ENCODE results near the gene WWC2.
A peak's percentile ranks its signal among the peaks of the same experiment; 100 is the strongest.

WWC2 gene

DNA sequence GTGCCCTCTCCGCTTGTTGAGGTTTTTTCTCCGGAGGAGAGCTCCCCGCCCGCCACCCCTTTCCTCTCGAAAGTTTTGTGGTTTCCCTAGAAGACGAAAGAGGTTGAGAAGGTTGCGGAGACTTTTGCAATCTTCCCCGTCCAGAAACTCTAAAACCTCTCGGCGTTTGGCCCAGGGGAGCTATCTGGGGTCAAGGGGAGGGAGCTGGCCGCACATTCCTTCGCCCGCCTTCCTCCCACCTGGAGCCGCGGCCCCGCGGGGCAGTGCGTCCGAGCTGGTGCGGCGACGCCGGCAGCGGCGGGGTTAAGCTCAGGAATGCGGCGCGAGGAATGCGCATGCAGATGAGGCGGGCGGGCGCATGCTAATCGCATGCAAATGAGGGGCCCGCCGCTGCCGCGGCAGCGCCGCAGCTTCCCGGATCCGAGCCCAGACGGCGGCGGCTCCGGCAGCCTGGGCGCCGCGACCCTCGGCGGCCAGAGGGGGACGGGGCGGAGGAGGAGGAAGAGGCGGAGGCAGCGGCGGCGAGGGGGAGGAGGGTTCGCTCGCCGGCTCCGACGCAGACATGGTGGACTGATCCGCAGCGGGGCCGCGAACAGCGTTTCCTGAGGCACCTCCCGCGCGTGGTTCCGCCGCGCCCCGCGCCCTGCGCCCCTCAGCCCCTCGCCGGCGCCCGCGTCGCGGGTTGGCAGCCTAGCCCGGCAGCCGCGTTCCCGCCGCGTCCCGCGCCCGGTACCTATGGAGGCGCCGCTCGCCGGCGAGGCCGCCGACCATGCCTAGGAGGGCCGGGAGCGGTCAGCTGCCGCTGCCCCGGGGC, at the start of gene WWC2:
WWC2 (plus strand) TSS at position 535 of the 814 bp plus-strand sequence; CDS start at position 770, 235 bp downstream.
- peak; percentile 61 to 96 (median 78) for DNase-seq
- intact Hi-C loops (cut with DNase I) = no loop called here

DNA sequence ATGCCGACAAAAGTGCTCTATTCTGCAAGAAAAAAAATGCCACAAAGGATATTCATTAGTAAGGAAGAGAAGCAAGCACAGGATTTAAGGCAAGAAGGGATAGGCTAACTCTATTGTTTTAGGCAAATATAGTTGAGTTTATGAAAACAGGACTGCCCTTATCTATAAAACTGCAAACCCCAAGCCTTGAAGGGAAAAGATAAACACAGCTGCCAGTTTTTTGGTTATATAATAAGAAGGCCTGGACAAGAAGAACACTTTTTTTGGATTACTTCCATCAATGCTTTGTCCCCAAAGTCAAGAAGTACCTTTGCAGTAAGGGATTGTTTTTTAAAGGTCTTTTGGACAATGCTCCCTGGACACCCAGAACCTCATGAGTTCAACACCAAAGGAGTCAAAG, 45.4 kb upstream of the WWC2 start:
- intact Hi-C loops (cut with DNase I) = no loop called here
- DNase-seq = no peak

DNA sequence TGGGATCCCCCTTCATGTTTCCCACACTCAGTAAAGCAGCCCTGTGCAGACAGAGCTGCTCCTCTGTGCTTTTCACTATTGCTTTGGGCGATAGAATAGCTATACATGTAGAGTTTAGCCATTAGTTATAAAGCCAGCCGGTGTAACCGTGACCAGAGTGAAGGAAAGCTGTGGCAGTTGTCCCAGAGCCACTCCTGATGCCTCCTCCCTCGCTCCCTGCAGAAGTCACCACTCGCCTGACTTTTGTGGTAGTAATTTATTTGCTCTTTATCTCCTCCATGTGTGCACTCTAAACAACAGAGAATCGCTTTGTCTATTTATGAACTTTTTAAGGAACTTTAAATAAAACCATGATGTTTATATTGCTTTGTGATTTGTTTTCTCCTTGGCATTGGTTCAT, 41.8 kb upstream of the WWC2 start:
- intact Hi-C loops (cut with DNase I) = no loop called here
- DNase-seq = no peak

DNA sequence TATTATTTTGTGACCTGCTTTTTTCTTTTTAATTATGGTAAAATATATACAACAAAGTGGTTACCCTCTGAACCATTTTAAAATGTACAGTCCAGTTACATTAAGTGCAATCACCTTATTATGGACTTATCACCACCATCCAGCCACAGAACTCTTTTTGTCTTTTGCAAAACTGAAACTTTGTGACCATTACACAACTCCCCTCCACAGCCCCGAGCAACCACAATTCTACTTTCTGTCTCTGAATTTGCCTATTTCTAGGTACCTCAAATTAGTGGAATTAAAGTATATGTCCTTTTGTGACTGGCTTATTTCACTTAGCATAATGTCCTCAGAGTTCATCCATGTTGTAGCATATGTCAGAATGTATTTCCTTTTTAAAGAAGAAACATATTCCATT, 39.3 kb upstream of the WWC2 start:
- intact Hi-C loops (cut with DNase I) = no loop called here
- no peak for DNase-seq

DNA sequence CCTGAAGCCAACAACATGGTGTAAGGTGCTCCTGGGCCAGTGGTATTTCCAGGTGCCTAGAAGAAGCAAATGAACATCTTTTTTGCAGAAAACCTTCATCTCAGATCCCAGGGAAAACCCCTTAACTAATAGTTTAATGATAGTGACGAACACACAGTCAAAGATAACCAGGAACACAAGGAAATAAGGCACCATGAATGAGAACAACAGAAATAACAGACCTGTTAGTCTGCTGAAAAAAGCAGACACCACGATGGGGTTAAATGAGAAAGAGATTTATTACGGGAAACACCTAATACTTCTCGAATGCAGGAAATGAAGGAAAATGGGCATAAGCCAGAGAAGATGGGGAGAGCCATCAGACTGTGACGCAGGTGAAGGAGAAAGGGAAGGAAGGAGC, 30.6 kb upstream of the WWC2 start:
- no peak for DNase-seq
- intact Hi-C loops (cut with DNase I) = no loop called here

DNA sequence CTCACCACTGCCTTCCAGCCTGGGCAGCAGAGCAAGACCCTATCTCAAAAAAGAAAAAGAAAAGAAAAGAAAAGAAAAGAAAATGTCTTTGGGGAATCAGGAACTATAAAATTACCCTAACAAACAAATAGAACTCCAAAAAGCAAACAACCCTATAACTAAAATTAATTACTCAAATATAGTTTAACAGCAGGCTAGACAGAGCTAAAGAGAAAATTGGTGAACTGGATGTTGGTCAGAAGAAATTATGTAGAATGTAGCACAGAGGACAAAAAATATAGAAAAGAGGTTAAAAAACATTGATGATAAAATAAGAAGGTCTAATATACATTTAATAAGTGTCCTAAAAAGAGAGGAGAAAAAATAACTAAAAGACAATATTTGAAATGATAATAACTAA, 27.8 kb upstream of the WWC2 start:
- intact Hi-C loops (cut with DNase I) = loop anchor here (10.0 kb wide), 2 partner anchors 136 to 334 kb away; no protein-coding TSS in a partner anchor
- DNase-seq = no peak

DNA sequence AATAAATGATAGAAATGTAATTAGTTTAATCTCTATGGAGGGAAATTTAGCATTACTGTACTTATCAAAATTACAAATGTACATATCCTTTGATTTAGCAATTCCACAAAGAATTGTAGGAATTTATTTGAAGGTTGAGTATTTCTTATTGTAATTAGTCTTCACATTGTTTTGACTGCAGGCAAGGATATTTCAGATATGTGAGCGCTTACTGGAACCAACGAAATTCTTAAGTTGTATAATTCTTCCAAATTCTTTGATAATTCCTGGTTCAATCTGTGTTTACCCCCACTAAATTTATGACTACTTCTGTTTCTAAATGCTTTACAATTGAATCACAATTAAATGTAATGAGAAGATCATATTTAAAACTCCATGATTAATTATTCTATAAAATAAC, 26.9 kb upstream of the WWC2 start:
- intact Hi-C loops (cut with DNase I) = loop anchor here (10.0 kb wide), 2 partner anchors 137 to 333 kb away; no protein-coding TSS in a partner anchor
- DNase-seq = no peak

DNA sequence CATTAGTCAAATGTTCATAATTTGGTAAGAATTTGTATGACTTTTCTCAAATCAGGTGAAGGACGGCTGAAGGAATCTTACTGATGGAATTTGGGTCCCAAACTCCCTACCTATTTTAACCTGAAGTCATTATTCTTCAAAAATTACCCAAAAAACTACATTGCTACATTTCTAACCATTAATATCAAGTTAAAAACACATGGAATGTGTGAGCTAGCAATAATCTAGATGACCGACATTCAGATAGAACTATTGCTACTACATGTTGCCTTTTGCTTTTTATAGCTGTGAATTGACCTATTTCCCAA, 25.3 kb upstream of the WWC2 start:
- intact Hi-C loops (cut with DNase I) = loop anchor here (1.0 to 10.0 kb wide), 3 partner anchors 139 to 331 kb away; no protein-coding TSS in a partner anchor

DNA sequence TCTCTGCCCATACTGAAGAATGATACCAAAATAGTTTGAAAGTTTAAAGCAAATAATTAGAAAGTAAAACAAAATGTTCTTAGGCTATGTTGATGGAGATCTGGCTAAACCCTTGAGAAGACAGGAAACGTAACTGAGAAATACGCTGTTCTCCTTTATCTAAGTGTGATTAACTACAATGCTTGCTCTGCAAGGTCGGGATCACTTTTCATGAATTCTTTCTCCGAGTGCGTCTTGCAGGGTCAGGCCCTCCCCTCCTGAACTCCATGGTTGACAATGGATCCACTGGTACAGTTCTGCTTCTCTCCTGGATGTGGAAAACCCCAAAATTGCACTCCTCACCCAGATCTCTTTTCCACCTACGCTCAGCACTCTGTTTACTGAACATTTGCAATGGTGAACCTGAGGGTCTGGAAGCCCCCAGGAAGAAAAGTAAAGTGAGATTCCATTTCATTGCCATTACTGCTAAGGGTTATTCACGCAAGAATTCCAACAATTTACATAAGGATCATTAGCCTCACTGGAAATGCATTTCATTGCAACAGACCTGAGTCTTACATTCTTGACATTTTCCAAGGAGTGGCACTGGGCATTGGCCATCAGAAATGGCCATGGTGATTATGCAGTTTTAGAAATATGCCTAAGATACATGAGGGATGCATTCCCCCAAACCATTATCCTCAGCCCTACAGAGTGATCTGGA, 24.6 kb upstream of the WWC2 start:
- no peak for DNase-seq
- intact Hi-C loops (cut with DNase I) = loop anchor here (10.0 kb wide), 2 partner anchors 140 to 330 kb away; no protein-coding TSS in a partner anchor

More for the DNA sequence above, 25.3 kb upstream of the WWC2 start:
- DNase-seq = no peak

DNA sequence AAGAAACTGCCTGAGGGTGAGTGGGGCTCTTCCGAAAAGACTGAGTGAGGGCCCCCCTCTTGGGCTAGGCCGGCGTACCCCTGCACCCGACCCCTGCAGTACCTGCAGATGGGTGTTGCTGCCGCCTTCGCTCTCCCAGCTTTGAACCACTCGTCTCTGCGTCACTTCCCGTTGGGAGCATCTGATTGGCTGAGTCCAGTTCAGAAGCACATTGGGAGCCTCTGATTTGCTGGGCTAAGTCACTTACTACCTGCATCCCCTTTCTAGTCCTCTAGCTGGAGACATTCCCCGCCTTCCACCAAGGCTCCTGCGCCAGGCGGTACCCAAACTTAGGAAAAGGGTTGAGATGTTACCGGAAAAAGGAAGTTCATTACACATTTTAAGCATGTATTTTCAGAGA, 20.4 kb upstream of the WWC2 start:
- DNase-seq = no peak
- intact Hi-C loops (cut with DNase I) = loop anchor here (10.0 kb wide), 2 partner anchors 144 to 326 kb away; no protein-coding TSS in a partner anchor

DNA sequence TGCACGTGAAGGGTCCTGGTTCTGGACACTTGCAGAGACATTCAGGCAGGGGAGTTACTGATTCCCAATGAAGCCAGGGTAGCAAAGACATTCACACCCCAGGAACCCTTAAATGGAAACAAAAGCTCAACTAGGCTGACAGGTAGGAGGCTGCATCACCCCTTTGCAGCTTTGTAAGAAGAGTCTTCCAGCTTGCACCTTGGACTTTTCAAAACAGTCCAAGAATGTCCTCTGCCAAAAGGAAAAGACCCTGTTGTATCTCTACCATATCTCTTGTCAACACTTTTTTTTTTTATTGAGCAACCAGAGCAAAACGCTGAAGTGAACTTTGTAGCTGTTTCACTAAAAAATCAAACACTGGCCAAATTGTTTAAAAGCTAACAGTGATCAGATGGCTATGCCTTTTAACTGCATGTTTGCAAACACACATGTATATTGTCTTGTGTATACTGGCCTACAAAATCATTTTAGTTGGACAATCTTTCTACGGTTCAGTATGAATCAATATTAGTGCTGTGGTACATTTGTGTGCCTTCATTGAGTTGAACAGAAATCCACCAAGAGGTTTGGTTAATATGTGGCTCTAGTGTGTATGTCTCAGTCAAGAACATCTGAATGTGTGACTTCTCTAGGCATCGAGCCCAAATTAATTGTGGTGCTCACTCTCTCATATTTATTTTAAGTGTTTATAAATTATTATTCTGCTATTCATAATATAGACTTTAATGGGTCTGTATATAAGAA, 18.5 kb upstream of the WWC2 start:
- no peak for DNase-seq
- intact Hi-C loops (cut with DNase I) = no loop called here

DNA sequence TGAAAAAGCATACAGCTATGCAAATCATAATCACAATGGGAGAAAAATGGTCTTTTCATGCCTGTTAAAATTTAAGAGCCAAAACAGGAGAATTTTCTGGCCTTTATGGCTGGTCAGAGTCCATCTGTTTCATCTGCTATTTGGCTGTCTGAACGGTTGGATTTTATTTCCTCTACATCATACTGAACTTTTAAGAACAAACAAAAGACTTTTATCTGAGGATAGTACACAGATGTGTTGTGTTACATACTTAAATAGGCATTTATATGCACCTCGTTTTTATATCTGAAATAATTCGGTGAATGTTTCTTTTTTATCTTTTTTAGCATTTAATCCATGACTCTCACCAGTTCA, 18.0 kb upstream of the WWC2 start:
- intact Hi-C loops (cut with DNase I) = no loop called here
- no peak for DNase-seq

DNA sequence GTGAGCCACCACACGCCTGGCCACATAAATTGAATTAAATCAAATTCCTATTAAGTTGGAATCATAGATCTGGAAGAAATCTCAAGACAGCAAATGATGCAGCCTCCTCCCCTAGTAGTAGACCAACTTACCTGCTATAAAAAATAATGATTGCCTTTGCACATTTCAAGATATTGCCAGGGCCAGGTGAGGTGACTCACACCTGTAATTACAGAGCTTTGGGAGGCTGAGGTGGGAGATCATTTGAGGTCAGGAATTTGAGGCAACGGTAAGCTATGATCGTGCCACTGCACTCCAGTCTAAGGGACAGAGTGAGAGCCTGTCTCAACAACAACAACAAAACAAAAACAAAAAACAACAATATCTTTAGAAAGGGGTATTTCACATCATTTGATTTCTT, 17.0 kb upstream of the WWC2 start:
- intact Hi-C loops (cut with DNase I) = no loop called here
- DNase-seq = no peak

DNA sequence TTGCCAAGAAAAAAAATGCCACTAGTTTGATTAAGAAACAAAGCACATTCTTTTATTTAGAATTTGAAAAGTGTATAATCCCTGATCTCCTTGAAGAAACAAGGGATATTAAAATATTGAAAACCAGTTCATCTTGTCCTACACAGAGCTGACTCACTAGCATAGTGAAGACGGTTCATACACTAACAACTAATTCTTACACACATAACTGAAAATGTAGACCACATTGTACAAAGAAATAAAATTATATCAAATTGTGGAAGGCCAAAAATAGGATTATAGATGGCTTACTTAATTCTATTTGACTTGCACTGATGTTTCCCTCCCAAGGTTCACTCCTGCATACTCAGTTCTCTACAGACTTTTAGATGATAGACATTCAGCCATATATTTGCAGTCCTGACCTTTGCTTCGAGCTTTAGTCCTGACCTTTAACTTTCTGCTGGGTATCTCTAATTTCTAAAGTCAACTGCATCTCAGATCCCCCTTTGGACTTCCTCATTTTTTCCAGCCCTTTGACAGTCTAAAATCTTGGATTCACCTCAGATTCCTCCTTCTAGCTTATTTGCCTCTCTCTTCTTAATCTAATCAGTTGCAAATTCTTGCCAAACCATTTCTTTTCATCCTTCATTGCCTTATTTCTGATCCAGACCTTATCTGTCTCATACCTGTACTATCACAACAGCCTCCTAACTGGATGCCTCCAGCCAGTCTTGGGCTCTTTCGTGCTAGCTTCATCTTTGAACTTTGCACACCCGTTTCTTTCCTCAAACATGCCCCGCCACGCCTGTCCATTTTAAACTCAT, 4.5 kb upstream of the WWC2 start:
- no peak for DNase-seq

DNA sequence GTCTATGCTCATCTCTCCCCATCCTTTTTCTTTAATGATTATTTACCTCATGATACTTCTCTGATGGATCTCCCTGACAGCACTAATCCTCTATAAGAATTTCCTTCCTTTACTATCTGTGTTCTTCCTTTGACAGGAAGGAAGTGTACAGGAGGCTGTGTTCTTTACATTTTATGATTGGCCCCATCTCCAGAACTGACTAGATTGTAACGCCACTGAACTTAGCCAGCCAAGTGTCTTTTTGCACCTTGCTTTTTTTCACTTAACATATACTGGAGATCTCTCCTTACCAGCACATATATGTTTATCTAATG, 3.9 kb upstream of the WWC2 start:
- intact Hi-C loops (cut with DNase I) = no loop called here

More for the DNA sequence above, 4.5 kb upstream of the WWC2 start:
- intact Hi-C loops (cut with DNase I) = no loop called here

DNA sequence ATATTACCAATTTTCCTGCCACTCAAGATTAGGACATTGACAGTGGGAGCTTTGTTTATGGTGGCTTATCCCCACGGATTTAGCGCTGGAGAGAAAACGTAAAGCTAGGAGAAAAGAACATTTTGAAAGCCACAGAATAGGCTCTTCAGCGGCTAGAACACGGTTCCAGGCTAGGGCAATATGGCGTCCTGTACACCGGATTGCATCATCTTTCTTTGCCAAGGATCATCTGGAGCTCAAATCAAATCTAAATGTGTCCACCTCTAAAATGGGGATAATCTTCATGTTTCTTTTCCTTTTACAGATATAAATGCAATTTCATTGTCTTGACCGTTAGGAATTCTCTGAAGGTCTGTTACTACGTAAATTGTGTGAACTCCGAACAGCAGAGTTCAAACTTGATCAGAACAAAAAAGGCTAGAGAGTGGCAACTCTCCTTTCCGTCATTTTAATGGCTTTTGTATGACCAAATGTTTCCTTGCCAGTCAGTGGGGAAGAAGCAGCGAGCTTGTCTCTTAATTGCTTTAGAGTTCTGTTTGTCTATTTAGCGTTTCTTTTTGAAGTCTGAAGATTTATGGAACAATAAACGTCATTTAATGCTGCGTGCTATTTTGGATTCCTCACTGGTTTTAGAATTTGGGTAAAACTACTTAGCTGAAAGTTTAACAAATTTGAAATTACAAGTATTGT, 2.6 kb upstream of the WWC2 start:
- intact Hi-C loops (cut with DNase I) = no loop called here
- no peak for DNase-seq

More for the DNA sequence above, 3.9 kb upstream of the WWC2 start:
- no peak for DNase-seq

DNA sequence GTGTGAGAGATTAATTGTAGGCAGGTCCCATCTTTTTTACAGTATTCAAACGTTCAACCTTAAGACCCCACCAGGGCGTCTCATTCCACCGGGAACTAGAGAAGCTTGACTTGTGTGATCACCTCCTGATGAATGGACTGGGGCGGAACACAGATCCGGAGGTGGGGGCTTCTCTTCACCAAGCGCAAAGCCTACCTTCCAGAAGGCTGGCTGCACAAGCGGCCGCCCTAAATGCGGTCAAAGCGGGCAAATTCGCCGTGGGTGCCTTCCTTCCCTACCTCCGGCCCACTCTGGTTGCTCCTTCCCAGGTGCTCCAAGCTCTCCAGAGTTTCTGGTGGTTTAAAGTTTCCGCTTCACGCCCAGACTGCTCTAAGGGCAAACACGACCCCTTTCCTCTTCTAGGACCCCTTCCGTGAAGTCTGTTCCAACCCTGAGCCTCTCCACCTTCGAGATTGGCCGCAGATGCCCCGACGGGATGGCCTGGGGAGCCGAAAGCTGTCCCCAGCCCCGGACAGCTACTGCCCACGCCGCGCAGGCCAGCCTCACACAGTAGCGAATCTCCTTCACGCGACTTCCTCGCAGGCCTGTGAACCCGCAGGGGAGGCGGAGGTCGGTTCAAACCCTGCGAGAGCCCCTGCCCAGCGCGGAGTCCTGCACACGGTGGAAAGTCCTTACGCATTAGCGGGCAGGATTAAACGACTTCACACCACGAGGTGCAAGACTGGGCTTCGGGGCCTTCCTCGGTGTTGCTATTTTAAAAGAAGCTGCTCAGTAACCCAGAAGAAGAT, 1.6 kb upstream of the WWC2 start:
- intact Hi-C loops (cut with DNase I) = no loop called here
- DNase-seq = no peak

DNA sequence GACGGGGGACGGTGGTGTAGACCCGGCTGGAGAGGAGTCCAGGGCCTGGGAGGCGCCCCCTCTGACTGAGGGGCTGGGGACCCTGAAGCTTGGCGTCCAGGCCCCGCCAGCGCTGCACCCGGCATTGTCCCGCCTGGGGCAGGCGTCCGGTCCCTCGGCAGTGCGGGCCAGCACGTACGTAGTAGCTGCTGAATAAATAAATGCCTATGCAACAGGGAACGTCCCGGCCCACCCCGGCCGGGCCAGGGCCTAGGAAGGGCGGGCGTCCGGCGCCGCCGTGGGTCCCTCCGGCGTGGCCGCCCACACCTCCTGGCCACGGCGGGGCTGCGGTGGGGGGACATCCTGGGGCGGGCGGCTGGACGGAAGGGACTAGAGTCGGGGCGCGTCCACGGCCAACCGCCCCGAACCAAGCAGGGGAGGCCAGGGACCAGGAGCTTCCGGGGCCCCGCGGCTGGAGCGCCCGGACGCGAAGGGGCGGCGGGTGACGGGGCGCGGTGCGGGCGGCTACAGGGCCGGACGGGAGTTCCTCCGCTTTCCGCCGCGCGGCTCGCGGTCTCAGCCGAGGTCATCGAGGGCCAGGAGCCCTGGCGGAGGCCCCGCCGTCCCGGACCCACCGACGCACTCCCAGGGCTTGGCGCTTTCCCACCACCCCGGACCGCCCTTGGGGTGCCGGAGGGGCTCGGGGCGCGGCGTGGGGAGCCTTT, 886 bp upstream of the WWC2 start:
- intact Hi-C loops (cut with DNase I) = no loop called here
- DNase-seq = peak in 6 of 10 donors; percentile 3 to 84 (median 48)

Measured in posterior cingulate gyrus (tissue), 11 donors.